Left lung (tissue), 14 donors: ENCODE data around the gene TRIM42. TPM values are rescaled to one million over a fixed set of nuclear protein-coding genes. Genes with fewer than 3 reads are reported as not detected.

ENCODE experiments used
- ATAC-seq: fragments of 200-7000 bp; cut with Tn5 transposase; one replicate; pipeline ENCODE4 v1.9.1; 2020; ENCODE audit warnings: moderate library complexity
- DNase-seq, 4 donors: peaks; one replicate each; pipeline ENCODE4 v3.0.0-alpha.2; 2013 to 2020
- H3K27ac ChIP-seq, 2 donors: fragments of 200-600 bp; sonication (generic) in 1 of 2; one replicate each; pipeline versions ENCODE4 v1.5.0 to v1.8.0; 2020 to 2021
- H3K27me3 ChIP-seq, 2 donors: fragments of 200-600 bp; sonication (generic) in 1 of 2; one replicate each; pipeline versions ENCODE4 v1.5.0 to v1.8.0; 2020 to 2021
- H3K36me3 ChIP-seq, 2 donors: fragments of 200-600 bp; sonication (generic) in 1 of 2; one replicate each; pipeline versions ENCODE4 v1.5.0 to v1.8.0; 2020 to 2021
- H3K4me1 ChIP-seq, 2 donors: fragments of 200-600 bp; one replicate each; pipeline ENCODE4 v1.8.0; 2021
- H3K4me3 ChIP-seq, 2 donors: fragments of 200-600 bp; sonication (generic) in 1 of 2; one replicate each; pipeline versions ENCODE4 v1.5.0 to v1.8.0; 2020 to 2021; ENCODE audit warnings: mild to moderate bottlenecking in 1 of 2
- H3K9me3 ChIP-seq, 2 donors: fragments of 200-600 bp; sonication (generic) in 1 of 2; one replicate each; pipeline versions ENCODE4 v1.5.0 to v1.8.0; 2020 to 2021
- intact Hi-C, 2 donors: fragments of 100-400 bp; cut with DNase I; formaldehyde crosslinking; loops; one replicate each; pipeline versions ENCODE4 v1.11.2 to v1.14.2; 2022
- long read RNA-seq, 12 donors: library from polyadenylated mRNA in 2 of 12; unstranded in 2 of 12; transcript quantifications; one replicate each; pipeline ENCODE4 v2.0.0 and lab custom pipeline, GENCODE V29; 2019 to 2026
- polyA plus RNA-seq, 6 donors: library from polyadenylated mRNA; unstranded; fragments of 120-200 nt; gene quantifications; one replicate each; pipeline ENCODE4 v1.2.1, GENCODE V29; 2013; ENCODE audit not compliant: insufficient read length in 6 of 6
- total RNA-seq, 2 donors: library from RNA; stranded (reverse); fragmentation: NEBNext Ultra II Directional; extraction: Animal tissue kit (Norgen Biotek cat#: 25700); gene quantifications; one replicate each; pipeline ENCODE4 v1.2.1, GENCODE V29; 2021
- TF ChIP-seq, protein P1 (sequence below), 2 donors: fragments of 200-600 bp; sonication (generic) in 1 of 2; IDR thresholded peaks; one replicate each; pipeline versions ENCODE4 v1.5.0 to v1.8.0; 2021; ENCODE audit warnings: antibody characterized with exemption in 2 of 2
- donor health status: DM: no; HTN: yes; CAD: no.
- donor health status: DM: no; HTN: no; CAD: no.

TRIM42 gene
- not detected for total RNA-seq
- polyA plus RNA-seq, result not detected
- long read RNA-seq, donor 1, result 0 reads
- long read RNA-seq, donor 2, result 0 reads
- long read RNA-seq, donor 3, result 0 reads
- long read RNA-seq, donor 4, result 0 reads
- long read RNA-seq, donor 5, result 0 reads
- long read RNA-seq, donor 6, result 0 reads
- long read RNA-seq, donor 7, result 0 reads
- long read RNA-seq, donor 8, result 0 reads
- long read RNA-seq, donor 9, result 0 reads
- long read RNA-seq, donor 10, result 0 reads
- long read RNA-seq, donor 11, result 0 reads
- long read RNA-seq, donor 12, result 0 reads

DNA sequence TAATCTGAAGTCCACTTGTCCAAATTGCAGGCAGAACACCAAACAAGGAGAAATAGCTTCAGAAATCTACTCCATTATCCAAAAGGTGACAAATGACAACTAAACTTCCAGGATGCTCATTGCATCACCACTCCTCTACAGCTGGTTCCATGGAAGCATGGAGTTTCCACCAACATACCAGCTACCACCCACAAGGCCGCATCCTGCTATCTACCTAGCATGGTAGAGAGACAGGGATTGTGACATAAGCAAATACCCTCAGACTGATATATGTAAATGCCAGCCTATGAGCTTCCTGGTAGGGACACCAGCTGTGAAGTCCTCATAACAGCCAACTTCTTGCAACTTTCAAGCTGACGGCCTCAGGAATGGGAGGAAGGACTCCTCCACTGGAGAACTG, at the start of gene TRIM42:
TSS of gene TRIM42 (plus strand) at position 301 of the 400 bp plus-strand sequence. CDS start 166 bp downstream, outside the sequence.
- Histone ChIP-seq H3K27ac (no peak within 1 kb of the TSS), H3K36me3 (no peaks in the 10 kb centered on the region), H3K4me1 (no peaks in the 10 kb centered on the region), H3K27me3 (no peaks in the 10 kb centered on the region), H3K9me3 (peaks cover 0 to 8% of the 10 kb centered on the region in 2 donors), H3K4me3 (no peak within 1 kb of the TSS)
- TF ChIP-seq, protein P1, sequence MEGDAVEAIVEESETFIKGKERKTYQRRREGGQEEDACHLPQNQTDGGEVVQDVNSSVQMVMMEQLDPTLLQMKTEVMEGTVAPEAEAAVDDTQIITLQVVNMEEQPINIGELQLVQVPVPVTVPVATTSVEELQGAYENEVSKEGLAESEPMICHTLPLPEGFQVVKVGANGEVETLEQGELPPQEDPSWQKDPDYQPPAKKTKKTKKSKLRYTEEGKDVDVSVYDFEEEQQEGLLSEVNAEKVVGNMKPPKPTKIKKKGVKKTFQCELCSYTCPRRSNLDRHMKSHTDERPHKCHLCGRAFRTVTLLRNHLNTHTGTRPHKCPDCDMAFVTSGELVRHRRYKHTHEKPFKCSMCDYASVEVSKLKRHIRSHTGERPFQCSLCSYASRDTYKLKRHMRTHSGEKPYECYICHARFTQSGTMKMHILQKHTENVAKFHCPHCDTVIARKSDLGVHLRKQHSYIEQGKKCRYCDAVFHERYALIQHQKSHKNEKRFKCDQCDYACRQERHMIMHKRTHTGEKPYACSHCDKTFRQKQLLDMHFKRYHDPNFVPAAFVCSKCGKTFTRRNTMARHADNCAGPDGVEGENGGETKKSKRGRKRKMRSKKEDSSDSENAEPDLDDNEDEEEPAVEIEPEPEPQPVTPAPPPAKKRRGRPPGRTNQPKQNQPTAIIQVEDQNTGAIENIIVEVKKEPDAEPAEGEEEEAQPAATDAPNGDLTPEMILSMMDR (IDR thresholded peaks at IDR 0.05), result no peak
- DNase-seq (no peak), ATAC-seq (no peak)
- intact Hi-C loops, result no loop called here

DNA sequence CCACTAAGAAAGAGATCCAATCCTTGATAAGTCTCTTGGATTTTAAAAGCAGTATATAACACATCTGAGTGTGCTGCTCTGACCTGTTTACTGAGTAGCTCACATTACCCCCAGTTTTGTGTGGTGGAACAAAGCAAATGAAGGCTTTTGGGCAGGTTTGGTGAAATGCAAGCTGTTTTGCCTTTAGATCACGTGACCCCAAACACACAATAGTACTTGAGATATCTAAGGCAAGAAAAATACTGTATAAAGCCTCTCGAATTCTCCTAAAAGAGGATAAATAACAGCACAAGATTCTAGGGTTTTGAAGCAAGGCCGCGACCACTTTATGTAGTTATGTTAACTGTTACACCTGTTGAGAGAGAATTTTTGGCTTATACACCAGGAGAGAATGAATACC, 49.3 kb upstream of the TRIM42 start:
- H3K36me3 ChIP-seq, result no peaks in the 10 kb centered on the region
- ATAC-seq (no peak), DNase-seq (no peak)
- no peak overlapping the region for H3K4me3 ChIP-seq
- no peaks in the 10 kb centered on the region for H3K4me1 ChIP-seq
- H3K9me3 ChIP-seq, result no peaks in the 10 kb centered on the region
- H3K27me3 ChIP-seq, result no peaks in the 10 kb centered on the region
- intact Hi-C loops, result no loop called here
- no peak overlapping the region for H3K27ac ChIP-seq
- TF ChIP-seq, protein P1 (IDR thresholded peaks at IDR 0.05), result no peak

DNA sequence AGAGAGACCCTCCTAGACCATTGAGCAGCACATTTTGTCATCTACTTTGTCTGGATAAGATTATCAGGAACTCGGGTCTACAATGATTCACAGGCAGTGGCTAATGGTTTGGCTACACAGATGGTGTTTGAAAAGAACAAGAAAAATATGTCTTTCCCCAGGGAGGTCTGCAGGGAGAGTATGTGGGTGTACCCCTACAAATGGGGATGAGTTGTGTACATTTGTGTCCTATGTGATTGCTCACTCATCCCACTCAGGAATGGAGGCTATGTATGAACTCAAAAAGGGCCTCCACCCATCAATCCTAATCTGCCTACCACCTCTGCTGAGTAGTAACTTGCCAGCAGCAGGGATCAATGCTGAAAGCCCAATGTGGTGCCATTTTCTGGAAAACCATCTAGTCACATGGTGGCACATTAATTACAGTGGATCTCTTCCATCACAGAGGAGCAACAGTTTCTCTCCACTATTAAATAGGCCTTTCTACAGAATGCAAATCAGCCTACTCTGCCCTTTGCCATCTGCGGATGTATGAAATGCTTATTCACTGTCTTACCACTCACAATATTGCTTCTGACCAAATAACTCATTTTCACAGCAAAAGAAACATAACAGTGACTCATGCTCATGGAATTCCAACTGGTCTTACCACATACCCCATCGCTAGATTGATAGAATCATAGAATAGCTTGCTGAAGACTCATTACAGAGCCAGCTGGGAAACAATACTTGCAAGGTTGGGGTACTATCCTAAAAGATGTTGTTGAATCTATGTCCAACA, 48.3 kb upstream of the TRIM42 start:
- TF ChIP-seq, protein P1 (IDR thresholded peaks at IDR 0.05), result no peak
- ATAC-seq (peak; percentile 33), DNase-seq (no peak)
- Histone ChIP-seq H3K4me1 (no peaks in the 10 kb centered on the region), H3K27ac (no peak overlapping the region), H3K36me3 (no peaks in the 10 kb centered on the region), H3K9me3 (no peaks in the 10 kb centered on the region), H3K27me3 (no peaks in the 10 kb centered on the region), H3K4me3 (no peak overlapping the region)
- intact Hi-C loops, result no loop called here

DNA sequence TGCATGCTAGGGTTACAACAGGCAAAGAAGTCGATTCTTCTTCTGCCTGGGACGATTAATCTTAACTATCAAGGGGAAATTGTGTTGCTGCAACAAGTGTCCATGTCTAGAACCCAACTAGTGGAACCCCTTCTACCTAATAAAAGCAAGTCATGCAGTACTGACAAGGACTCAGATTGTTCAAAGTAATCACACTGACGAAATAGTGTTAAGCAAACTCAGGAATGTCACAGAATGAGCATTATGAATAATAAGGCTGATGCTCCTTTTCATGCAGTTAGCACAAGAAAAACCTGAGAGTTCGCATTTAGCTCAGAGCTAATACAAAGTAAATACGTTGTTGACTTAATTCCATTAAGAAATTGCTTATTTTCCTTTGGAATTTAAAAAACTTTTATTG, 47.5 kb upstream of the TRIM42 start:
- intact Hi-C loops, result no loop called here
- no peak for ATAC-seq
- TF ChIP-seq, protein P1 (IDR thresholded peaks at IDR 0.05), result no peak

DNA sequence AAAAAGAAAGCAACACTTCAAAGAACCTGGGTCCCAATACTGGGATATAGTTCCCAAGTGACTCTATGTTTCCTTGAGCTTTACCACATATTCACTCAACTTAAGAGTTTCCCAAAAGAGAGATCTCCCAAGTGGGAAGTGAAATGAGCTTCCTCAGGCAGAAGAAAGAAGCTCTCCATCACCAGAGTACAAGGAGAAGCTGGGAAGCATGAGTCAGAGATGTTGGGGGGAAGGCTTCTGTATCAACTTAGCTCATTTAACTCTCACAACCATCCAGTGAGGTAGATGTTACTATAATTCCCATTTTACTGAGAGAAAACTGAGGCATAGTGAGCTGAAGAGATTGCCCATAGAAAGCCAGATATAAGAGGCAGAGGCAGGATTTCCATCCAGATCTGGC, 47.0 kb upstream of the TRIM42 start:
- Histone ChIP-seq H3K9me3 (no peaks in the 10 kb centered on the region), H3K36me3 (no peaks in the 10 kb centered on the region), H3K4me1 (no peaks in the 10 kb centered on the region), H3K27me3 (no peaks in the 10 kb centered on the region), H3K4me3 (no peak overlapping the region), H3K27ac (no peak overlapping the region)
- ATAC-seq (no peak), DNase-seq (no peak)
- TF ChIP-seq, protein P1 (IDR thresholded peaks at IDR 0.05), result no peak
- intact Hi-C loops, result no loop called here

More for the DNA sequence above, 47.5 kb upstream of the TRIM42 start:
- no peak for DNase-seq
- H3K27ac ChIP-seq, result no peak overlapping the region
- no peaks in the 10 kb centered on the region for H3K27me3 ChIP-seq
- no peaks in the 10 kb centered on the region for H3K36me3 ChIP-seq
- no peaks in the 10 kb centered on the region for H3K9me3 ChIP-seq
- H3K4me1 ChIP-seq, result no peaks in the 10 kb centered on the region
- H3K4me3 ChIP-seq, result no peak overlapping the region
